ENCODE results near the gene PARS2. TPM values are rescaled to one million over a fixed set of nuclear protein-coding genes. Genes with fewer than 3 reads are reported as not detected.

Gene PARS2
- total RNA-seq, 2 experiments from 2014 or later, result not detected

- ATAC-seq (ENCODE audit: poor library complexity) (peak; percentile 97), DNase-seq (peak; percentile 67 to 93 (median 81))
- Histone ChIP-seq H3K4me3 (ENCODE audit: low read length) (peak within 1 kb of the TSS; percentile 87), H3K36me3 (ENCODE audit: insufficient read depth, low read length) (peaks cover 11% of the 10 kb centered on the region), H3K27me3 (ENCODE audit: control insufficient read depth in 1 of 2, insufficient read depth in 2 of 2, low read length in 2 of 2) (no peaks in the 10 kb centered on the region), H3K4me1 (ENCODE audit: insufficient read depth, low read length) (peaks cover 18% of the 10 kb centered on the region), H3K9me3 (ENCODE audit: control insufficient read depth in 1 of 2, insufficient read depth in 1 of 2, low read length in 2 of 2) (no peaks in the 10 kb centered on the region), H3K27ac (ENCODE audit: low read depth in 1 of 2, low read length in 2 of 2) (peak within 1 kb of the TSS; percentile 43 to 71)
- Mint-ChIP-seq H3K4me1 (ENCODE audit: low read depth) (peaks cover 40% of the 10 kb centered on the region), H3K27ac (peak within 1 kb of the TSS; percentile 74), H3K27me3 (no peaks in the 10 kb centered on the region), H3K9me3 (no peaks in the 10 kb centered on the region), H3K36me3 (ENCODE audit: low read depth) (peaks cover 36% of the 10 kb centered on the region), H3K4me3 (peak within 1 kb of the TSS; percentile 93)
- CTCF ChIA-PET, result interaction anchor here (0.9 to 1.6 kb wide), 2 partner anchors 86 to 756 kb away, joined by 3 to 5 read pairs; no protein-coding TSS in a partner anchor
- POLR2A ChIA-PET, result interaction anchor here (1.0 to 2.3 kb wide), 7 partner anchors 9 to 770 kb away, joined by 4 to 16 read pairs (median 5); partner anchors contain the start of genes IFT25, LRRC42, TCEANC2 and TMEM59
- intact Hi-C loops (cut with DNase I, micrococcal nuclease), result loop anchor here (1.0 to 10.0 kb wide), 10 partner anchors 48 to 1391 kb away; partner anchors contain the start of genes CYB5RL (in 1 of the 2), IFT25 (in 1 of the 2), LRP8 (in 1 of the 2) and LRRC42 (in 1 of the 2)
- no peak for TF ChIP-seq CTCF (IDR thresholded peaks at IDR 0.05)
These were observed 48.6 kb downstream of the PARS2 start, which contains the start of gene TTC4 for GRCh38 chr1:54715493-54716298. Gene TTC4, plus strand, starts transcription at chr1:54715861. Its CDS starts 48 bp downstream, at chr1:54715909.

GRCh38 chr1:54714881-54715492 is 49.3 kb downstream of the PARS2 start:
- ChIA-PET POLR2A (interaction anchor here (1.0 to 2.3 kb wide), 6 partner anchors 10 to 769 kb away, joined by 4 to 16 read pairs (median 4); partner anchors contain the start of genes IFT25, LRRC42, TCEANC2 and TMEM59), CTCF (interaction anchor here (1.0 to 1.6 kb wide), 2 partner anchors 10 to 87 kb away, joined by 3 to 5 read pairs; no protein-coding TSS in a partner anchor)
- ATAC-seq (ENCODE audit: poor library complexity), result no peak
- Mint-ChIP-seq H3K4me3 (peak overlapping the region; percentile 93), H3K27me3 (no peaks in the 10 kb centered on the region), H3K36me3 (ENCODE audit: low read depth) (peaks cover 33% of the 10 kb centered on the region), H3K4me1 (ENCODE audit: low read depth) (peaks cover 40% of the 10 kb centered on the region), H3K27ac (peak overlapping the region; percentile 74), H3K9me3 (no peaks in the 10 kb centered on the region)
- H3K9me3 ChIP-seq (ENCODE audit: control insufficient read depth in 1 of 2, insufficient read depth in 1 of 2, low read length in 2 of 2), result no peaks in the 10 kb centered on the region
- peaks cover 11% of the 10 kb centered on the region for H3K36me3 ChIP-seq (ENCODE audit: insufficient read depth, low read length)
- peaks cover 18% of the 10 kb centered on the region for H3K4me1 ChIP-seq (ENCODE audit: insufficient read depth, low read length)
- no peak for TF ChIP-seq CTCF (IDR thresholded peaks at IDR 0.05)
- H3K27ac ChIP-seq (ENCODE audit: low read depth in 1 of 2, low read length in 2 of 2), result peak overlapping the region in 1 of 2 donors; percentile 43
- intact Hi-C loops (cut with DNase I, micrococcal nuclease), result loop anchor here (1.0 to 10.0 kb wide), 9 partner anchors 49 to 1390 kb away; partner anchors contain the start of genes CYB5RL (in 1 of the 2), IFT25 (in 1 of the 2), LRP8 (in 1 of the 2) and LRRC42 (in 1 of the 2)
- peak in 1 of 14 experiments; percentile 3 for DNase-seq
- no peaks in the 10 kb centered on the region for H3K27me3 ChIP-seq (ENCODE audit: control insufficient read depth in 1 of 2, insufficient read depth in 2 of 2, low read length in 2 of 2)
- peak overlapping the region; percentile 87 for H3K4me3 ChIP-seq (ENCODE audit: low read length)

GRCh38 chr1:54711536-54711935 is 52.8 kb downstream of the PARS2 start:
- Histone ChIP-seq H3K27me3 (ENCODE audit: control insufficient read depth in 1 of 2, insufficient read depth in 2 of 2, low read length in 2 of 2) (no peaks in the 10 kb centered on the region), H3K36me3 (ENCODE audit: insufficient read depth, low read length) (no peaks in the 10 kb centered on the region), H3K4me3 (ENCODE audit: low read length) (no peak overlapping the region), H3K4me1 (ENCODE audit: insufficient read depth, low read length) (peaks cover 15% of the 10 kb centered on the region), H3K27ac (ENCODE audit: low read depth in 1 of 2, low read length in 2 of 2) (no peak overlapping the region), H3K9me3 (ENCODE audit: control insufficient read depth in 1 of 2, insufficient read depth in 1 of 2, low read length in 2 of 2) (no peaks in the 10 kb centered on the region)
- Mint-ChIP-seq H3K4me1 (ENCODE audit: low read depth) (peaks cover 19% of the 10 kb centered on the region), H3K36me3 (ENCODE audit: low read depth) (peaks cover 8% of the 10 kb centered on the region), H3K27me3 (peaks cover 13% of the 10 kb centered on the region), H3K4me3 (no peak overlapping the region), H3K9me3 (no peaks in the 10 kb centered on the region), H3K27ac (no peak overlapping the region)
- POLR2A ChIA-PET, result no interaction called here
- DNase-seq (no peak), ATAC-seq (ENCODE audit: poor library complexity) (no peak)
- CTCF ChIA-PET, result no interaction called here
- intact Hi-C loops (cut with DNase I, micrococcal nuclease), result loop anchor here in 1 of 2 experiments (10.0 kb wide), 2 partner anchors 767 to 1387 kb away; partner anchors contain the start of genes IFT25, LRP8 and LRRC42
- no peak for TF ChIP-seq CTCF (IDR thresholded peaks at IDR 0.05)

Measured in CD4-positive, alpha-beta T cell (primary cell).